Endothelial cell of umbilical vein (primary cell): ENCODE results near the gene MTMR6.

ENCODE experiments used
- EZH2 ChIP-seq: IDR thresholded peaks from 2 replicates; pipeline ENCODE4 v1.6.1; 2012; ENCODE audit warnings: borderline replicate concordance, low read depth, mild to moderate bottlenecking, moderate library complexity, low read length, inconsistent platforms; ENCODE audit not compliant: severe bottlenecking
- JUN ChIP-seq: IDR thresholded peaks from 2 replicates; pipeline ENCODE4 v1.6.1; 2011; ENCODE audit warnings: borderline replicate concordance, low read depth; ENCODE audit not compliant: insufficient read length, insufficient read depth
- MYC ChIP-seq: IDR thresholded peaks from one replicate; pipeline ENCODE4 v1.6.1; 2011; ENCODE audit warnings: mild to moderate bottlenecking, low read depth, low read length
- POLR2A ChIP-seq: IDR thresholded peaks from 2 replicates; pipeline ENCODE4 v1.6.1; 2012; ENCODE audit warnings: low read depth, mild to moderate bottlenecking, control low read depth, low read length
- POLR2AphosphoS5 ChIP-seq: IDR thresholded peaks from 2 replicates; pipeline ENCODE4 v1.6.1; 2012; ENCODE audit warnings: low read depth, mild to moderate bottlenecking, control low read depth, low read length, moderate library complexity; ENCODE audit not compliant: insufficient read depth
- TF ChIP-seq, protein P1 (sequence below), 2 donors: IDR thresholded peaks; 1 replicate in 1 of 2; 2 replicates in 1 of 2; pipeline ENCODE4 v1.5.1; 2011; ENCODE audit warnings: low read length in 2 of 2, mild to moderate bottlenecking in 2 of 2, moderate library complexity in 2 of 2, control low read depth in 1 of 2, inconsistent platforms in 1 of 2, low read depth in 1 of 2; ENCODE audit not compliant: insufficient read depth in 1 of 2; ENCODE audit errors: extremely low read depth in 1 of 2
- TF ChIP-seq, protein P2 (sequence below): IDR thresholded peaks from 2 replicates; pipeline ENCODE4 v1.6.1; 2011; ENCODE audit not compliant: insufficient read depth, insufficient read length

DNA sequence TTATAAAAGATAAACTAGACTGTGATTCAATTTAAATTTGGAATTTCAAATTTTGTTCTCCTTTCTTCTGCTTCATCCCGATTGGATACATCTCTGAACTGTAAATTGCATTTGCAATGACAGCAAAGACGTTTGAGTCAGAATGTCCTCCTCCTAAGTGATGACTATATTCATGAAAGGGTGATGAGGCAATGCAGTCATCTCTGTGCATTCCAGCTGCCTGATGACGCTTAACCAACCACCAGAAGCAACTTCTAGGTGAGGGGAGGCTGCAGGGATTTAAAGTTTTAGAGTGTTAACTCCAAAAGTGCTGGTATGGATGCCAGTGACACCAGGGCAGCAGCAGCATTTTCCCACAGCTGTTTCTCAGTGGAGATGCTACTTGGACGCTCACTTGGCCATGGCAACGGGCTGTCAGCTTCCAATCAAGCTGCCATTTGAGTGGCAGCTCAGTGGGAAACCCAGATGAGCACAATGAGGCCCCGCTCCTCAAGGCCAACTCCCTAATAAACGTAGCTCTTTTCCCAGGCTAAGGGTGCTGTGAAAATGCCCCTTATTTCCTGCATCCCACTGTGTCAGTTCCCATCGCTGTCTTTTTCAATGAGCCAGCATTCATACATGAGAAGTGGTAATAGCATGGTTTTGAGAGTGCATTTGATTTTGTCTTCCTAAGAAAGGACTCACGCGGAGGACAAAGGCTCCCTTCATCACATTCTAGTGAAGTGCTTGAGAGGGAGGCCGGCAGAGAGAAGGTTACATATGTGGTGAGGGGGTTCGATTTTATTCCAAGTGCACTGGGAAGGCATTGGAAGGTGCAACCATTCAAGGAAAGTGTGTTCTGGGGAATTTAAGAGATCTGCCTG, 70.0 kb downstream of the MTMR6 start:
- TF ChIP-seq, protein P1, sequence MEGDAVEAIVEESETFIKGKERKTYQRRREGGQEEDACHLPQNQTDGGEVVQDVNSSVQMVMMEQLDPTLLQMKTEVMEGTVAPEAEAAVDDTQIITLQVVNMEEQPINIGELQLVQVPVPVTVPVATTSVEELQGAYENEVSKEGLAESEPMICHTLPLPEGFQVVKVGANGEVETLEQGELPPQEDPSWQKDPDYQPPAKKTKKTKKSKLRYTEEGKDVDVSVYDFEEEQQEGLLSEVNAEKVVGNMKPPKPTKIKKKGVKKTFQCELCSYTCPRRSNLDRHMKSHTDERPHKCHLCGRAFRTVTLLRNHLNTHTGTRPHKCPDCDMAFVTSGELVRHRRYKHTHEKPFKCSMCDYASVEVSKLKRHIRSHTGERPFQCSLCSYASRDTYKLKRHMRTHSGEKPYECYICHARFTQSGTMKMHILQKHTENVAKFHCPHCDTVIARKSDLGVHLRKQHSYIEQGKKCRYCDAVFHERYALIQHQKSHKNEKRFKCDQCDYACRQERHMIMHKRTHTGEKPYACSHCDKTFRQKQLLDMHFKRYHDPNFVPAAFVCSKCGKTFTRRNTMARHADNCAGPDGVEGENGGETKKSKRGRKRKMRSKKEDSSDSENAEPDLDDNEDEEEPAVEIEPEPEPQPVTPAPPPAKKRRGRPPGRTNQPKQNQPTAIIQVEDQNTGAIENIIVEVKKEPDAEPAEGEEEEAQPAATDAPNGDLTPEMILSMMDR (IDR thresholded peaks at IDR 0.05; ENCODE audit: extremely low read depth in 1 of 2, insufficient read depth in 1 of 2, low read depth in 1 of 2, low read length in 2 of 2), result no peak
- TF ChIP-seq POLR2A (no peak), POLR2AphosphoS5 (no peak), EZH2 (no peak), MYC (no peak), JUN (no peak)
- TF ChIP-seq, protein P2, sequence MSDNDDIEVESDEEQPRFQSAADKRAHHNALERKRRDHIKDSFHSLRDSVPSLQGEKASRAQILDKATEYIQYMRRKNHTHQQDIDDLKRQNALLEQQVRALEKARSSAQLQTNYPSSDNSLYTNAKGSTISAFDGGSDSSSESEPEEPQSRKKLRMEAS, result no peak
